HG02759 (cell line): ENCODE results near the gene PSRC1.

Experiments
- ATAC-seq: cut with Tn5 transposase; IDR thresholded peaks from one replicate; pipeline ENCODE4 v1.9.1; 2021; ENCODE audit warnings: mild to moderate bottlenecking, moderate library complexity; ENCODE audit not compliant: unreplicated experiment

PSRC1 gene

GRCh38 chr1:109272831-109273547 lies 10.0 kb downstream of the PSRC1 start:
- ATAC-seq, result no peak

- ATAC-seq, result no peak
These were observed 10.7 kb downstream of the PSRC1 start for GRCh38 chr1:109272021-109272799.

GRCh38 chr1:109271458-109271857 lies 11.5 kb downstream of the PSRC1 start:
- no peak for ATAC-seq

GRCh38 chr1:109270623-109271317 lies 12.2 kb downstream of the PSRC1 start:
- no peak for ATAC-seq

GRCh38 chr1:109269981-109270622 lies 12.8 kb downstream of the PSRC1 start:
- no peak for ATAC-seq

- ATAC-seq, result no peak
These were observed 13.5 kb downstream of the PSRC1 start for GRCh38 chr1:109269212-109269980.

GRCh38 chr1:109268431-109269211 lies 14.3 kb downstream of the PSRC1 start:
- ATAC-seq, result no peak

GRCh38 chr1:109267743-109268300 lies 15.1 kb downstream of the PSRC1 start:
- ATAC-seq, result no peak

- no peak for ATAC-seq
These were observed 16.0 kb downstream of the PSRC1 start for GRCh38 chr1:109266965-109267364.

- ATAC-seq, result no peak
These were observed 17.1 kb downstream of the PSRC1 start for GRCh38 chr1:109265741-109266330.

- no peak for ATAC-seq
These were observed 17.9 kb downstream of the PSRC1 start for GRCh38 chr1:109265016-109265415.

GRCh38 chr1:109264379-109264755 lies 18.6 kb downstream of the PSRC1 start:
- ATAC-seq, result no peak

- ATAC-seq, result peak; percentile 82
These were observed 19.2 kb downstream of the PSRC1 start for GRCh38 chr1:109263597-109264378.

- peak; percentile 8 for ATAC-seq
These were observed 19.7 kb downstream of the PSRC1 start for GRCh38 chr1:109263234-109263596.

GRCh38 chr1:109262231-109263055 lies 20.5 kb downstream of the PSRC1 start:
- no peak for ATAC-seq

- no peak for ATAC-seq
These were observed 21.4 kb downstream of the PSRC1 start for GRCh38 chr1:109261578-109261977.

GRCh38 chr1:109261006-109261405 lies 21.9 kb downstream of the PSRC1 start:
- no peak for ATAC-seq
